ENCODE data around the gene TMEM184A.

TMEM184A gene

DNA sequence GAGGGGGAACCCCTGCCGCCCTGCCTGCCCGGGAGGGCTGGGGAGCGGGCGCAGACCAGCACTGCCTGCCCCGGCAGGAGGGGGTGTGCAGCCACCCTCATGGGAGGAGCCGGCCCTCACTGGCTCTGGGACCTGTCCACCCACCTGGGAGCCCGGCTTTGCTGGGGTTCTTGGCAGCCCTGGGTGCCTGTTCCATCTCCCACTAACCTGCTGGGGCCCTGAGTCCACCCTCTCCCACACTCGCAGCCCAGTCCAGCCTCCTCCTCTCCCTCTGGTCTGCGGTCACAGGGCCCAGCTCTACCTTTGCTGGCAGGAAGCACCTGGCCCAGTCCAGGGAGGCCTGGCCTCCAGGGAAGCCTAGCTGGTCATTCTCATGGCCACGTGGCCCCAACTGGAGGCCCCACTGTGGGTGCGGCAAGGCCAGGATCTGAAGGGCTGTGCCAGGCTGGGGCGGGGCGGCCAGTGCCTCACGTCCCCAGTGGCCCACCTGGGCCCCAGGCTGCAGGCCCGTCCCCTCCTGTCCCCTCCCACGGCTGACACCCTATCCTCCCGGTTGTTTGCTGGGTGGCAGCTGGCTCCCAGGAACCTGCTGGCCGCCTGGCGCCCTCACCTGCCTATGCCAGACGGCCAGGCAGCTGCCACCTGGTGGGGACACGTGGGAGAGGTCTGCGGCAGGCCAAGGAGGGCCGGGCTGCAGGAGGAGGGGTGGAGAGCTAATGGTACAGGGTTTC lies at the start of gene TMEM184A:
TMEM184A (minus strand) TSS at position 393 of the 731 bp plus-strand sequence. CDS start 721 bp downstream, outside the sequence.
- ATAC-seq (replicated peaks) (peak; percentile 80 to 84), DNase-seq (peak; percentile 31)
- H3K4me3 Mint-ChIP-seq = no peak within 1 kb of the TSS
- H3K27ac Mint-ChIP-seq = no peak within 1 kb of the TSS
- no peaks in the 10 kb centered on the region for H3K27me3 Mint-ChIP-seq
- H3K36me3 Mint-ChIP-seq = no peaks in the 10 kb centered on the region
- H3K9me3 Mint-ChIP-seq = no peaks in the 10 kb centered on the region
- peaks cover 2 to 6% of the 10 kb centered on the region in 2 donors for H3K4me1 Mint-ChIP-seq

DNA sequence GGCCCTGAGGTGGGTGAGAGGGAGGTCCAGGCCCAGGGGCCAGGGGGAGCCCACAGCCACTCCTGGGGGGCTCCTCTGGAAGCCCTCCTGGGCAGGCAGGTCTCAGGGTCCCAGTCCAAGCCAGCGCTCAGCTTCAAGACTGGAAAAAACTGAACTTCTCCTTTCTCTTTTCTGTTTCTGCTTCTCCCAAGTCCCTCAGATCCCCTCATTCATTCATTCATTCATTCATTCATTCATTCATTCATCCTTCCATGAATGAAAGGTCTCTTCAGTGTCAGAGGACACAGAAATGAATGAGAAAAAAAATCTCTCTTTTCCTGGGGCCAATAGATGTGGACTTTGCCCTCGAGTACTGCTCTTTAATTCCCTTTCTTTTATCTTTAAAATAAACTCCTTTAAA lies 48.4 kb upstream of the TMEM184A start:
- H3K36me3 Mint-ChIP-seq = no peaks in the 10 kb centered on the region
- H3K27ac Mint-ChIP-seq = no peak overlapping the region
- DNase-seq (no peak), ATAC-seq (replicated peaks) (no peak)
- no peak overlapping the region for H3K4me3 Mint-ChIP-seq
- no peaks in the 10 kb centered on the region for H3K4me1 Mint-ChIP-seq
- H3K27me3 Mint-ChIP-seq = peaks cover 27 to 28% of the 10 kb centered on the region in 2 donors
- no peaks in the 10 kb centered on the region for H3K9me3 Mint-ChIP-seq

DNA sequence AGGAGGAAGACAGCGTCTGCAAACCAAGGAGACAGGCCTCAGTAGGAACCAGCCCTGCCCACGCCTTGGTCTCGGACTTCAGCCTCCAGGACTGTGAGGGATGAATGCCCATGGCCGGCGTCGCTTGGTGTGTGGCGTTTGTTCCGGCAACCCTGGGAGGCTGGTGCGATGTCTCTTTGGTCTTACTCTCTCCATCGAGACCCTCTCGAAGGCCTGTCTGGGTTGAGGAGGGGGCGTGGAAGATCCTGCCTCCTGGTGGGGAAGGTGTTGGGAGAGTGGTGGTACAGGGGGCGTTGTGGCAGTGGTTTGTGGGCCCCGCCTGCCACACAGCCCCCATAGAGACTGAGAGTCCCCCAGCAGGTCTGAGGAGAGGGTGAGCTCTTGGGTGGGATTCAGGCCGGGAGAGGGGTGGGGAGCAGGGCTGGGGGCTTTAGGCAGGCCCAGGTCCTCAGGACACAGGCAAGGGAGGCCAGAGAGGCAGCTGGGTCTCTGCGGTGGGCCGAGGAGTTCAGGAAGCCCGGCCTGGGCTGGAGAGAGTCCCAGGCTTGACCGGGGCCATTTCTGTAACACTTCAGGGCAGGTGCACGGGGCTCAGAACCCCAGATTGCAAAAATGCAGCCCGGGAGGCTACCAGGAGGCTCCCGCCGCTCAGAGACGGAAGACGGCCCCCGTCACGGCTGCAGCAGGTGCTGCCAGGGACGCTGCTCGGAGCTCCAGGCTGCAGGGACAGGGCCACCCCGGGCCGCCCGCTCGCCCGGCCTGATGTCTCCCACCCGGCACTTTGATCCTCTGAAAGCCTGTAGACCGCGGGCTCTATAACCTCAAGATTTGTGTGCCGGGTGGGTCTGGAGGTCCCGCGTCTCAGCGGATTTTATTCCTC lies 47.6 kb upstream of the TMEM184A start:
- no peak for DNase-seq
- Mint-ChIP-seq H3K36me3 (peaks cover 0 to under 1% of the 10 kb centered on the region in 2 donors), H3K4me3 (no peak overlapping the region), H3K9me3 (peaks cover 0 to 1% of the 10 kb centered on the region in 2 donors), H3K27me3 (peaks cover 22 to 27% of the 10 kb centered on the region in 2 donors), H3K4me1 (no peaks in the 10 kb centered on the region), H3K27ac (no peak overlapping the region)
- no peak for ATAC-seq (replicated peaks)

DNA sequence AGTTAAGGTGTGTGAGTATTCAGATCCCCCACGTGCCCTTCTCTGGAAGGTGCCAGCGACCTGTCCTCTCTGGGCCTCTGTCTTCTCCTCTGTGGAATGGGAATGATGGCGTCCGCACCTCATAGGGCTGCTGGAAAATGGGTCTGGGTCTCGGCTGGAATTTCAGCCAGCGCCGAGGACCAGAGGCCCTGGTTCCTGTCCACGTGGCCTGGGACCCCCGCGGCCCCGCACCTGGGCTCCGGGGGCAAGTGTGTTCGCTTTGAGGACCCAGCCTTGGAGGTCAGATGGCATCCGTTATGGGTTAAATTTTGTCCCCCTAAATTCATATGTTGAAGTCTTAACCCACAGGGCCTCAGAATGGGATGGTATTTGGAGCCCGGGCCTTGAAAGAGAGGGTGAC lies 46.4 kb upstream of the TMEM184A start:
- Mint-ChIP-seq H3K9me3 (peaks cover 0 to 5% of the 10 kb centered on the region in 2 donors), H3K27ac (no peak overlapping the region), H3K27me3 (peaks cover 20 to 26% of the 10 kb centered on the region in 2 donors), H3K36me3 (peaks cover 0 to 9% of the 10 kb centered on the region in 2 donors), H3K4me3 (no peak overlapping the region), H3K4me1 (peaks cover 0 to 3% of the 10 kb centered on the region in 2 donors)
- no peak for ATAC-seq (replicated peaks)
- no peak for DNase-seq

DNA sequence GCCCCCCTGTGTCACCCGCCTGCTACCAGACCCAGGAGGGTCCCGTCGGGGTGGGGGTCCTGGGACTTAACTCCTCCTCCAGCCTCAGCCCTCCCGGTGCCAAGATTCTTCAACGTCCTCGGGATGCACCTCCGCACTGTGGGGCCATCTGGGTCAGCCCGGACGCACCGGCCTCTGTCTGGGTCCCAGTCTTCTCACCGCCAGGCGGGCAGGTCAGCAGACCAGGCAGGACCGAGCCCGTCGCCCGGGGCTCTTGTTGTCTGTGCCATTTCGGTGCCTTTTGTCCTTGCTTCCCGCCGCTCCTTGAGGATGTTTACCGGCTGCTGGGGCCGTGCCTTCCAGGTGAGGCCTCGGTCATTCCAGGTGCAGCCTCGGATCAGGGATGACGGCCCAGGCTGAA lies 46.0 kb upstream of the TMEM184A start:
- Mint-ChIP-seq H3K27ac (no peak overlapping the region), H3K4me1 (peaks cover 0 to 3% of the 10 kb centered on the region in 2 donors), H3K9me3 (peaks cover 0 to 5% of the 10 kb centered on the region in 2 donors), H3K4me3 (no peak overlapping the region), H3K36me3 (peaks cover 0 to 9% of the 10 kb centered on the region in 2 donors), H3K27me3 (peaks cover 15 to 21% of the 10 kb centered on the region in 2 donors)
- ATAC-seq (replicated peaks) = no peak
- DNase-seq = no peak

DNA sequence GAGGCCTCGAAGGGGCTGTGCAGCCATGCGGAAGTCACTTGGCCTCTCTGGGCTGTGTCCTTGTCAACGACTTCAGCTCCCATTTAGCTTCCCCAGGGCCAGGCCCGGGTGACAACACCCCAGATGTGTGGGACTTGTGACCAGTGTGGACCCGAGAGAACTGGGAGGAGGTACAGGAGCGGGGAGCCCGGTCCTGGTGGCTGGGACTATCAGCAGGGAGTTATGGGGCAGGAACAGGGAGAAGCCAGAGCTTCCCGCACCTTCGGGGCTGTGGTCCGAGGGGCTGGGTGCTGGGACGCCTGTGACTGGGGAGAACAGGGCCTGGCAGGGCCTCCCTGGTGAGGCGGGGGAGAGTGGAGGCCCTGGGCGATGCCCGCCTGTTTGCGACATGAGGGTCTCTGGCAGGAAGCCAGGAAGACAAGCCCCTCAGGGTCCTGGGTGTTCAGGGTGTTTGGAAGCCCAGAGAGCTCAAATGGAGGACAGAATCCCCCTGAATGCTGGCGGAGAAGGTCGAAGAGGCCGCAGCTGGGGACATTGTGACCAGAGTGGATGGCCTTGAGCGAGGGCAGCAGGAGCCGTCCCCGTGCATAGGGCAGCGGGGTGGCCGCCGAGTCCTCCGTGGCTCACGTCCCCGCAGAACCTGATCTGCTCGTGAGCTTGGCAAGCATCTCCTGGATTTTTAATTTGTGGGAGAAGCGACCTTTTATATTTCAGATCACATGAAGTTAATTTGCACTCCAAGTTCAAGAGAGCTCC lies 43.8 kb upstream of the TMEM184A start:
- Mint-ChIP-seq H3K27me3 (peaks cover 8 to 15% of the 10 kb centered on the region in 2 donors), H3K27ac (no peak overlapping the region), H3K4me1 (peaks cover 0 to 3% of the 10 kb centered on the region in 2 donors), H3K36me3 (peaks cover 0 to 9% of the 10 kb centered on the region in 2 donors), H3K4me3 (no peak overlapping the region), H3K9me3 (peaks cover 3 to 7% of the 10 kb centered on the region in 2 donors)
- ATAC-seq (replicated peaks) = no peak
- DNase-seq = no peak

DNA sequence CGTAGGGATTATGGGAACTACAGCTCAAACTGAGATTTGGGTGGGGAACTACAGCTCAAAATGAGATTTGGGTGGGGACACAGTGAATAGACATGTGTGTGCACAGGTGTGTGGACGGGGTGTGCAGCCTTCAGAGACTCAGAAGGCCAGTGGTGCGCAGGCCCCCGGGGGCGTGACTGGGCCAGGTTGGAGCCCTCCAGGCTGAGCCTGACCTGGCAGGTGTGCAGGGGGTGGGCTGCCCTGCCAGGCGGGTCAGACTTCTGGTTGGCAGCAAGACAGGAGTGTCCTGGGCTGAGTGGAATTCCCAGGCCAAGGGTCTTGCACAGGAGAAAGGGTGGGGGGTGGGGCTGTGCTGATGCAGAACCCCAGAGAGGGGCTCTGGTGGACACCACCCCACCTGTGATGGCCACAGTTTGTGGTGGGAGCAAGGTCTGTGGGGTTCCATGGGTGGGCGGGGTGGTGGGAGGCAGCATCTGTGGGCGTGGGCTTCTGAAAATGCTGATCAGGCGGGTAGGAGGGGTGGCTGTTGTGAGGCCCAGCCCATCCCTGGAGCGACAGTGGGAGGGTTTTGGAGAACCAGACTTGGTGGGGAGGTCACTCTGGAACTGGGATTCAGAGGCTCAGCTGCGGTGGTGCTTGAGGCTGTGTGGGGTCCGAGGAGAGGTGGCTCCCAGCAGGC lies 43.1 kb upstream of the TMEM184A start:
- Mint-ChIP-seq H3K27ac (no peak overlapping the region), H3K9me3 (peaks cover 7% of the 10 kb centered on the region in 2 donors), H3K27me3 (peaks cover 8 to 16% of the 10 kb centered on the region in 2 donors), H3K4me1 (peaks cover 0 to 3% of the 10 kb centered on the region in 2 donors), H3K4me3 (no peak overlapping the region), H3K36me3 (peaks cover 0 to 9% of the 10 kb centered on the region in 2 donors)
- ATAC-seq (replicated peaks) (no peak), DNase-seq (no peak)

DNA sequence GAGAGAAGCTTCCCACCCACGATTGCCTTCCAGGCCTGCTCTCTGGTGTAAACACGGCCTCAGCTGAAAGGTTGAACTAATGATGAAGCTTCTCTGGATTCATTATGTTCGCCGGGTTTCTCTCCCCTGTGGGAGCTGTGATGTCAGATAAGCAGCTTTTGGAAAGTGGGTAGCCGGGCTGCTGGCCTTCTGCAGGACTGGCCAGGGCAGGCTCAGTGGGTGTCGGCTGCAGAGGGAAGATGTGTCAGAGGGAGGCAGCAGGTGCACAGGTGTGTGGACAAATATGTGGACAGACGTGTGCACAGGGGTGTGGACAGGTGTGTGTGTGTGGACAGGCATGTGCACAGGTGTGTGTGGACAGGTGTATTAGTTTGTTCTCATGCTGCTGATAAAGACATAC lies 42.3 kb upstream of the TMEM184A start:
- Mint-ChIP-seq H3K27ac (peak overlapping the region; percentile 7), H3K27me3 (peaks cover 4 to 12% of the 10 kb centered on the region in 2 donors)

DNA sequence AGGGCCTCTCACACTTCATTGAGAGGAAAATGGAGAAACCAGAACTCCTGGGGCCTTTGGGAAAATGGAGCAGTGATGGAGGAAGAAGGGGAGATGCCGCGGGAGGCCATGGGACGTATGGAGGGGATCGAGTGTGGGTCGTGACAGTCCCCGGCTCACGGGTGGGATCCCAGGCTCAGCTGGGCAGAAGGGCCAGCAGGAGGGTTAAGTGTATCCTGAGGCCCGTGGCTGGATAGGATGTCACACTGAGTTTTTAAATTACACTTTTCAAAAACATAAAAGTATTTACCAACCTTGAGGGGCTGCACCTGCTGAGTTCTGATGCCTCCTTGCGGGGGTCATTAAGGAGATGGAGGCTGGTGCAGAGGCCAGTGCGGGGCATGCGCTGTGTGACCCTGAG lies 41.8 kb upstream of the TMEM184A start:
- peaks cover 7% of the 10 kb centered on the region in 2 donors for H3K9me3 Mint-ChIP-seq
- ATAC-seq (replicated peaks) (no peak), DNase-seq (no peak)
- peaks cover 0 to 8% of the 10 kb centered on the region in 2 donors for H3K27me3 Mint-ChIP-seq
- H3K4me1 Mint-ChIP-seq = peaks cover 8% of the 10 kb centered on the region in 2 donors
- H3K4me3 Mint-ChIP-seq = no peak overlapping the region
- H3K36me3 Mint-ChIP-seq = peaks cover 0 to 9% of the 10 kb centered on the region in 2 donors
- no peak overlapping the region for H3K27ac Mint-ChIP-seq

More for the DNA sequence above, 42.3 kb upstream of the TMEM184A start:
- ATAC-seq (replicated peaks) = no peak
- Mint-ChIP-seq H3K36me3 (peaks cover 0 to 9% of the 10 kb centered on the region in 2 donors), H3K4me3 (no peak overlapping the region), H3K9me3 (peaks cover 7% of the 10 kb centered on the region in 2 donors), H3K4me1 (peaks cover 3 to 4% of the 10 kb centered on the region in 2 donors)
- no peak for DNase-seq

DNA sequence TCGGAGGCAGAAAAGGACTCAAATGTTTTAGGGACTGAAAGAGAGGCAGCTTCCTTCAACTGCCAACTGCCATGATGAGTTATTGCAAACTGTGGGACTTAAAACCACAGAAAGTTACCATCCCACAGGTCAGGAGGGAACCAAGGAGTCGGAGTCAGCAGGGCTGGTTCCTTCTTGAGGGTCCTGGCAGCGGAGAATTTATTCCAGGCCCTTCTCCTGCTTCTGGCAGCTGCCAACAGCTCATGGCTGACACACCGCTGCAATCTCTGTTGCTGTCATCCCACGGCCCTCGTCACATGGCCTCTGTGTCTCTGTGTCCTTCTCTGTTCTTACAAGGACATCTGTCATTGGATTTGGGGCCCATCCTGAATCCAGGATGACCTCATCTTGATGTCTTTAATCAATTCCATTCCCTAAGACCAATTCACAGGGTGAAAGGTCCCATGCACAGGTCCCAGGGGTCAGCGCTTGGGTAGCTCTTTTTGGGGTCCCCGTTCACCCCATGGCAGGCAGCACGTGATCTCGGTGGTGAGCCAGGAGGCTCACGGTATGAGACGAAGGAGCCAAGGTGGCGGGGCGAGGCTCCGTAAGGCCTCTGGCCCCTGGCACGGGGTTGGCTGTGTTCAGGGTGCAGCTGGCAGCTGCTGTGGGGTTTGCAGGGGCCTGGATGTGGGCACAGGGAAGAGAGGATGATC lies 41.2 kb upstream of the TMEM184A start:
- Mint-ChIP-seq H3K27me3 (peaks cover 0 to 8% of the 10 kb centered on the region in 2 donors), H3K4me1 (peaks cover 12 to 13% of the 10 kb centered on the region in 2 donors), H3K9me3 (peaks cover 7% of the 10 kb centered on the region in 2 donors), H3K4me3 (no peak overlapping the region), H3K36me3 (peaks cover 0 to 9% of the 10 kb centered on the region in 2 donors), H3K27ac (no peak overlapping the region)
- no peak for DNase-seq
- ATAC-seq (replicated peaks) = no peak

DNA sequence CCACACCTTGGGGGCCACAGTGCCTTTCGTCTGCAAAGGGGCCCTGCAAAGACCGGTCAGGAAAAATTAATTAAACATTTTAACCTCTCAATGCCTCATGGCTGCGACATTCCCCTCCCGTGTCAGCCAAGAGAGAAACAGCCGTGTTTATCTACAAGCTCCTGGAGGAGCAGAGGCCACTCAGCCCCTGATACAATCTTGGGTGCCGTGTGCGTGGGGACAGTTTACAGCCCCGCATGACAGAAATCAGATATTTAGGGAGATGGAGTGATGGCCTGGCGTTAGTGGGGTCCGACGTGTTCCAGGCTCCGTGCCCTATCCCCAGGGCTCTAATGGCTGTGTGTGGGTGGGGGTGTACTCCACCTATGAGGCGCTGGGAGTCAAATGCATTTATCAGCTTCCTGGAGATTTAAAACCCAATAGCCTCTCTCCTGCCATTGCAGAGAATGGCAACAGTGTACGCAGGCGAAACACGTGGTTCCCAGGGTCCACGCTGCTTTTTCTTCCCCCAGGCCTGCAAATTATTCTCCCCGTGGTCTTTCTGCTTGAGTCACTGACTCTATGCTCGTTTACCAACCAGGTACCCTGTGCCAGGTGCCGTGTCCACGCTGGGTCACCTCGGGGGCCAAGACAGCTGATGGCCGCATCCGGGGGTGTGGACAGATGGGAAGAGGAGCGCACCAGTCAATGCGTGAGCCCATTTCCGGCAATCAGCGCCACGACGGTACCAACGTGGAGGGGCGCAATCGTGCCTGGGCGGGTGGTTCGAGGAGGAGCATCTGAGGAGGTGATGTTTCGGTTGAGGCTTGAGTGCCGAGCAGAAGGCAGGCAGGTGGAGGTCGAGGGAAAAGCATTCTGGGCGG lies 40.4 kb upstream of the TMEM184A start:
- Mint-ChIP-seq H3K36me3 (peaks cover 0 to 9% of the 10 kb centered on the region in 2 donors), H3K4me3 (no peak overlapping the region), H3K27ac (no peak overlapping the region), H3K4me1 (peaks cover 19 to 21% of the 10 kb centered on the region in 2 donors), H3K9me3 (peaks cover 7% of the 10 kb centered on the region in 2 donors), H3K27me3 (peaks cover 5 to 13% of the 10 kb centered on the region in 2 donors)
- ATAC-seq (replicated peaks) (no peak), DNase-seq (no peak)

DNA sequence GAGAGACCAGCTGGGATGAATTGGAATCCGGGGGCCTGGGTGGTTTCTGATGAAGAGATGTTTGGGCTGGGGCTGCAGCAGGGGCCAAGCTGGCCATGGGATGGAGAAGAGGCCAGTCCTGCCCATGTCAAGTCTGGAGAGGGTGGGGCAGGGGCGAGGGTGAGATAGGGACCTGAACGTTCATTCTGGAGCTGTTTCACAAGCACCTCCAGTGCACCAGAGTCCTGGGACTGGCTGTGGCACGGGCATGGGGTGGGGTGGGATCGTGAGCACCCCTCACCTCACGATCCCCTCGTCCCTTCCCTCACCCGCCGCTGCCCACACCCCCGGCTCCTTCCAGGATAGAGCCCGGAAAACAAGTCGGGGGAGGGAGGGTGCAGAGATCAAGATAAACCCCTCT lies 39.6 kb upstream of the TMEM184A start:
- peaks cover 26 to 29% of the 10 kb centered on the region in 2 donors for H3K4me1 Mint-ChIP-seq
- DNase-seq (no peak), ATAC-seq (replicated peaks) (no peak)
- H3K27me3 Mint-ChIP-seq = peaks cover 7 to 18% of the 10 kb centered on the region in 2 donors
- peaks cover 7% of the 10 kb centered on the region in 2 donors for H3K9me3 Mint-ChIP-seq
- H3K36me3 Mint-ChIP-seq = peaks cover 0 to 9% of the 10 kb centered on the region in 2 donors
- no peak overlapping the region for H3K4me3 Mint-ChIP-seq
- no peak overlapping the region for H3K27ac Mint-ChIP-seq

All from stimulated activated naive B cell treated with anti-CD40 and anti-IgM and Interleukin-4, amounts not matched to agents 10 μg/mL and 1 μg/mL and 100 μg/mL, for 72 hours (primary cell).